Pulmonary artery endothelial cell (primary cell): ENCODE measurements around the gene RDH13. TPM values are rescaled to one million over a fixed set of nuclear protein-coding genes. Genes with fewer than 3 reads are reported as not detected.
"Not testable (repeated sequence)": the region's sequence is repeated elsewhere in the genome, so short reads cannot be mapped to it uniquely, and the experiment has no call there.

Experiments
- DNase-seq: peaks from one replicate; pipeline ENCODE4 v3.0.0-alpha.2; 2011; ENCODE audit warnings: low read depth, low spot score
- total RNA-seq: library from RNA; depleted of rRNA; stranded (reverse); fragments of >200 nt; gene quantifications from 2 replicates; pipeline ENCODE4 v1.2.3, GENCODE V29; 2014

RDH13 gene
- total RNA-seq, 1 donor from 2014 or later, result 13.8 TPM

GRCh38 chr19:55077106-55077505 lies 14.2 kb upstream of the RDH13 start:
- DNase-seq, result no peak

GRCh38 chr19:55076321-55076720 lies 13.4 kb upstream of the RDH13 start:
- DNase-seq, result no peak

- DNase-seq, result no peak
These were observed 12.5 kb upstream of the RDH13 start, which contains the start of gene EPS8L1 for GRCh38 chr19:55075371-55075998. EPS8L1 (plus strand) TSS chr19:55075869; CDS start chr19:55076445, 576 bp downstream.

GRCh38 chr19:55071913-55072312 lies 9.0 kb upstream of the RDH13 start:
- DNase-seq, result no peak

GRCh38 chr19:55071129-55071502 lies 8.2 kb upstream of the RDH13 start:
- DNase-seq, result no peak

- no peak for DNase-seq
These were observed 7.6 kb upstream of the RDH13 start for GRCh38 chr19:55070466-55071128.

- no peak for DNase-seq
These were observed 6.9 kb upstream of the RDH13 start for GRCh38 chr19:55069865-55070197.

GRCh38 chr19:55068950-55069864 lies 6.3 kb upstream of the RDH13 start:
- DNase-seq, result no peak

GRCh38 chr19:55067869-55068268 lies 4.9 kb upstream of the RDH13 start:
- no peak for DNase-seq

GRCh38 chr19:55066107-55066709 lies 3.3 kb upstream of the RDH13 start:
- DNase-seq, result no peak

- DNase-seq, result not testable (repeated sequence)
These were observed 2.6 kb upstream of the RDH13 start for GRCh38 chr19:55065516-55065915.

- no peak for DNase-seq
These were observed 520 bp upstream of the RDH13 start for GRCh38 chr19:55063492-55063843.

- DNase-seq, result not testable (repeated sequence)
These were observed 2.7 kb downstream of the RDH13 start for GRCh38 chr19:55060287-55060686.

GRCh38 chr19:55058781-55059610 lies 4.0 kb downstream of the RDH13 start:
- no peak for DNase-seq

- DNase-seq, result no peak
These were observed 6.1 kb downstream of the RDH13 start for GRCh38 chr19:55056827-55057226.

- no peak for DNase-seq
These were observed 9.2 kb downstream of the RDH13 start for GRCh38 chr19:55053735-55054134.

GRCh38 chr19:55050749-55051532 lies 12.0 kb downstream of the RDH13 start:
- DNase-seq, result no peak

- no peak for DNase-seq
These were observed 14.5 kb downstream of the RDH13 start for GRCh38 chr19:55048446-55048845.

- DNase-seq, result no peak
These were observed 15.0 kb downstream of the RDH13 start for GRCh38 chr19:55047951-55048350.

GRCh38 chr19:55046975-55047622 lies 15.8 kb downstream of the RDH13 start:
- DNase-seq, result no peak
